ACC112 (cell line): ENCODE data around the gene COPA.
"Not testable (repeated sequence)": the region's sequence is repeated elsewhere in the genome, so short reads cannot be mapped to it uniquely, and the experiment has no call there.

Experiments
- H2AFZ ChIP-seq: fragments of 200-600 bp; sonication (generic); one replicate; pipeline ENCODE4 v1.6.0; 2017; ENCODE audit warnings: antibody characterized with exemption, low read length; ENCODE audit not compliant: unreplicated experiment
- H3K27ac ChIP-seq: fragments of 200-600 bp; sonication (generic); 2 replicates; pipeline ENCODE4 v1.5.1; 2014; ENCODE audit warnings: low read depth, mild to moderate bottlenecking, antibody characterized with exemption, low read length, moderate library complexity
- H3K27me3 ChIP-seq: fragments of 200-600 bp; sonication (generic); 2 replicates; pipeline ENCODE4 v1.6.1; 2014; ENCODE audit warnings: mild to moderate bottlenecking, antibody characterized with exemption, low read length, moderate library complexity, mixed read lengths; ENCODE audit not compliant: insufficient read depth
- H3K36me3 ChIP-seq: fragments of 200-600 bp; sonication (generic); 2 replicates; pipeline ENCODE4 v1.6.1; 2016; ENCODE audit warnings: mild to moderate bottlenecking, antibody characterized with exemption, low read length, moderate library complexity, mixed read lengths; ENCODE audit not compliant: insufficient read depth
- H3K4me1 ChIP-seq: fragments of 200-600 bp; sonication (generic); one replicate; pipeline ENCODE4 v1.6.1; 2016; ENCODE audit warnings: low read length, mixed read lengths; ENCODE audit not compliant: insufficient read depth, unreplicated experiment, control insufficient read depth
- H3K4me3 ChIP-seq: fragments of 200-600 bp; sonication (generic); 2 replicates; pipeline ENCODE4 v1.5.1; 2014; ENCODE audit warnings: mild to moderate bottlenecking, low read depth, low read length
- H3K79me2 ChIP-seq: fragments of 200-600 bp; sonication (generic); one replicate; pipeline ENCODE4 v1.6.0; 2016; ENCODE audit warnings: low read length; ENCODE audit not compliant: control insufficient read depth, unreplicated experiment, insufficient read depth

Gene COPA

GRCh38 chr1:160293020-160293968 lies 49.8 kb downstream of the COPA start:
- no peak overlapping the region for H2AFZ ChIP-seq
- no peaks in the 10 kb centered on the region for H3K79me2 ChIP-seq
- peaks cover 55% of the 10 kb centered on the region for H3K36me3 ChIP-seq
- peak overlapping the region; percentile 25 for H3K27ac ChIP-seq
- H3K4me1 ChIP-seq, result peaks cover 5% of the 10 kb centered on the region
- H3K27me3 ChIP-seq, result no peaks in the 10 kb centered on the region
- H3K4me3 ChIP-seq, result no peak overlapping the region

GRCh38 chr1:160291248-160292220 lies 51.5 kb downstream of the COPA start:
- Histone ChIP-seq H3K36me3 (peaks cover 41% of the 10 kb centered on the region), H3K27me3 (no peaks in the 10 kb centered on the region), H3K27ac (no peak overlapping the region), H2AFZ (no peak overlapping the region), H3K4me1 (peaks cover 5% of the 10 kb centered on the region), H3K79me2 (no peaks in the 10 kb centered on the region), H3K4me3 (no peak overlapping the region)

GRCh38 chr1:160287769-160288168 lies 55.3 kb downstream of the COPA start:
- Histone ChIP-seq H3K4me1 (peaks cover 17% of the 10 kb centered on the region), H3K36me3 (peaks cover 28% of the 10 kb centered on the region; the same call in 1 of the 2 replicates), H3K79me2 (peaks cover 21% of the 10 kb centered on the region)
- H2AFZ ChIP-seq, H3K27me3 ChIP-seq, H3K4me3 ChIP-seq, H3K27ac ChIP-seq: not testable (repeated sequence)

- Histone ChIP-seq H3K4me1 (peaks cover 19% of the 10 kb centered on the region), H3K27me3 (no peaks in the 10 kb centered on the region), H3K4me3 (peak overlapping the region; percentile 86), H3K79me2 (peaks cover 32% of the 10 kb centered on the region), H3K36me3 (peaks cover 24% of the 10 kb centered on the region; the same call in 1 of the 2 replicates), H3K27ac (no peak overlapping the region), H2AFZ (no peak overlapping the region)
Observed at GRCh38 chr1:160285506-160285905, 57.5 kb downstream of the COPA start.

- Histone ChIP-seq H3K27me3 (no peaks in the 10 kb centered on the region), H2AFZ (peak within 1 kb of the TSS; percentile 76), H3K4me3 (peak within 1 kb of the TSS; percentile 86), H3K79me2 (peaks cover 32% of the 10 kb centered on the region), H3K4me1 (peaks cover 19% of the 10 kb centered on the region), H3K36me3 (peaks cover 22% of the 10 kb centered on the region; the same call in 1 of the 2 replicates), H3K27ac (peak within 1 kb of the TSS; percentile 82)
Observed at GRCh38 chr1:160284782-160285344, 58.2 kb downstream of the COPA start, which contains the start of gene PEX19. Gene PEX19, minus strand, starts transcription at chr1:160285133. Its CDS starts 9 bp downstream, at chr1:160285124.

- Histone ChIP-seq H3K4me3 (peak overlapping the region; percentile 86), H3K79me2 (peaks cover 32% of the 10 kb centered on the region), H3K4me1 (peaks cover 19% of the 10 kb centered on the region), H3K27ac (peak overlapping the region; percentile 82), H3K36me3 (peaks cover 26% of the 10 kb centered on the region), H3K27me3 (no peaks in the 10 kb centered on the region), H2AFZ (peak overlapping the region; percentile 76)
Observed at GRCh38 chr1:160284220-160284781, 58.7 kb downstream of the COPA start.

- Histone ChIP-seq H3K36me3 (peaks cover 38% of the 10 kb centered on the region), H3K27ac (0 out of 2 replicates have a peak overlapping the region, but pooled peaks have one; percentile 82), H3K27me3 (no peaks in the 10 kb centered on the region), H3K4me3 (peak overlapping the region; percentile 86; the same call in 1 of the 2 replicates), H3K4me1 (peaks cover 19% of the 10 kb centered on the region), H2AFZ (no peak overlapping the region), H3K79me2 (peaks cover 32% of the 10 kb centered on the region)
Observed at GRCh38 chr1:160282807-160283206, 60.2 kb downstream of the COPA start.

- Histone ChIP-seq H2AFZ (no peak overlapping the region), H3K27me3 (no peaks in the 10 kb centered on the region), H3K27ac (no peak overlapping the region), H3K36me3 (peaks cover 48% of the 10 kb centered on the region), H3K4me3 (no peak overlapping the region), H3K79me2 (peaks cover 14% of the 10 kb centered on the region), H3K4me1 (peaks cover 4% of the 10 kb centered on the region)
Observed at GRCh38 chr1:160277987-160278386, 65.1 kb downstream of the COPA start.

GRCh38 chr1:160277330-160277729 lies 65.7 kb downstream of the COPA start:
- Histone ChIP-seq H3K4me3 (no peak overlapping the region), H3K79me2 (peaks cover 7% of the 10 kb centered on the region), H3K27me3 (no peaks in the 10 kb centered on the region), H3K36me3 (peaks cover 42% of the 10 kb centered on the region), H2AFZ (no peak overlapping the region), H3K27ac (no peak overlapping the region), H3K4me1 (no peaks in the 10 kb centered on the region)

- Histone ChIP-seq H3K4me3 (no peak overlapping the region), H3K36me3 (no peaks in the 10 kb centered on the region), H2AFZ (no peak overlapping the region), H3K27me3 (no peaks in the 10 kb centered on the region), H3K4me1 (no peaks in the 10 kb centered on the region), H3K27ac (no peak overlapping the region), H3K79me2 (no peaks in the 10 kb centered on the region)
Observed at GRCh38 chr1:160271025-160271424, 72.0 kb downstream of the COPA start.
